GM21381 (cell line): Measurements from ENCODE around the gene SLC16A12.
"Not testable (repeated sequence)": the region's sequence is repeated elsewhere in the genome, so short reads cannot be mapped to it uniquely, and the experiment has no call there.

ENCODE experiments used
- ATAC-seq: cut with Tn5 transposase; IDR thresholded peaks from one replicate; pipeline ENCODE4 v1.9.1; 2021; ENCODE audit warnings: mild to moderate bottlenecking, moderate library complexity; ENCODE audit not compliant: unreplicated experiment

The SLC16A12 gene

GRCh38 chr10:89474452-89474851 lies 60.9 kb downstream of the SLC16A12 start:
- ATAC-seq: no peak

- no peak for ATAC-seq
These were observed 64.1 kb downstream of the SLC16A12 start for GRCh38 chr10:89471110-89471809.

- no peak for ATAC-seq
These were observed 64.8 kb downstream of the SLC16A12 start for GRCh38 chr10:89470628-89471027.

DNA sequence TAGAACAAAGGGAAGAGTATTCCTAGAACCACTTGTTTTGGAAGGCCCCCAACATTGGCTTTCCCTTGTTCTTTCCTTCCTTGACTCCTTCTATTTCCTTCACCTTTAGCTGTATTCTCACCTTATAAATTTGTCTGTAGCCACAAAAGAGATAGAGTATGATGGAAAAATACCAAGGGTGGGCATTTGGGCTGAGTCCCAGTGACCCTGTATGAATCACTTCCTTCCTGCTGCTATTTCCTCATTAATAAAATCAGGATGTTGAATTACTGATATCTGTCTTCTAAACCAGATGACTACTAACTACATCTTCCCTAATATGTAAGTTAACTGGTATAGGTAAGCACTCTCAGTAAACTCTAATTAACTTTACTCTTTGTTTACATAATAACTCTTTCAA lies 65.9 kb downstream of the SLC16A12 start:
- ATAC-seq: no peak

GRCh38 chr10:89468191-89468965 lies 67.0 kb downstream of the SLC16A12 start:
- ATAC-seq: no peak

GRCh38 chr10:89466599-89467035 lies 68.8 kb downstream of the SLC16A12 start:
- no peak for ATAC-seq

GRCh38 chr10:89465196-89465595 lies 70.2 kb downstream of the SLC16A12 start:
- no peak for ATAC-seq

DNA sequence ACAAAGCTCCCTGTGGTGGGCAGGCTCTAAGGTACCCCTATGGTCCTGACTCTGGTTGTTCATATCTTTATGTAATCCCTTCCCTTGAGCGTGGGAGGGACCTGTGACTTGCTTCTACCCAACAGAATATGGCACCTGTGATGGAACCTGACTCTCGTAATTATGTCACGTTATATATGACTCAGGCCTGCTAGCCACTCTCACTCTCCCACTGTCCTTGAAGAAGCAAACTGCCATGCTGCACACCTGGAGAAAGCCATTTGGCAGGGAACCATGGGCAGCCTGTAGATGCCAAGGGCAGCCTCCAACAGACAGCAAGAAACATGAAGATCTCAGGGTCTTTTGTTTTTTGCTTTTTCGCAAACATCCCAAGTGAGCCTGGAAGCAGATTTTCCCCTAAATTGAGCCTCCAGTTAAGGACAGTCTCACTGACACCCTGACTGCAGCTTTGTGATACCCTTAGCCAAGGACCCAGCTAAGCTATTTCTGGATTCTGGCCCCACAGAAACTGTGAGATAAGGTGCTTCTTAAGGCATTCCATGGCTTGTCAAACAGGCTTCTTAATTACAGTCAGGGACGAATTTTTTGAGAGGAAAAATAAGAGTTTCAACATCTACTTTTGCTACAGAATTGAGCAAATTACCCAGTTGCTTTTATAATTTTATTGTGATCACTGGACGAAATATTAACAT lies 71.4 kb downstream of the SLC16A12 start:
- ATAC-seq: no peak

DNA sequence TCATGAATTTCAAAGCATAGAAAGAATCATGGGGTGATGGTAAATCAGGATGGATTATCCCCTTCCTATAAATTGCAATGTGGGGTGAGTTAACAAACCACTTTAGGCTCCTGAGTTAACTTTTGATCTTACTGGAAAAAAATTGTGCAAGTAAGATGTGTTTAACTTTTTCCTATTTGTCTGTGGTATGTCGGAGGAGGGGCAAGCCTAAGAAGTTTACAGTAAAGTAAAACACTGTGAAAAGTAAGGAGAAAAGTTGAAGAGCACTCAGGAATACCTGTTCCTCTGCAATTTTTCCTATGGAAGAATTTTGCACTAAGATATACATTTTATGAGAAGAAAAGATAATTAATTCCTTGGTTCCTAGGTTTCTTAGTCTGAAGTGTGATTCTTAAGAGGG lies 76.6 kb downstream of the SLC16A12 start:
- ATAC-seq: no peak

GRCh38 chr10:89458291-89458690 lies 77.1 kb downstream of the SLC16A12 start:
- no peak for ATAC-seq

GRCh38 chr10:89454561-89455347 lies 80.6 kb downstream of the SLC16A12 start:
- no peak for ATAC-seq

DNA sequence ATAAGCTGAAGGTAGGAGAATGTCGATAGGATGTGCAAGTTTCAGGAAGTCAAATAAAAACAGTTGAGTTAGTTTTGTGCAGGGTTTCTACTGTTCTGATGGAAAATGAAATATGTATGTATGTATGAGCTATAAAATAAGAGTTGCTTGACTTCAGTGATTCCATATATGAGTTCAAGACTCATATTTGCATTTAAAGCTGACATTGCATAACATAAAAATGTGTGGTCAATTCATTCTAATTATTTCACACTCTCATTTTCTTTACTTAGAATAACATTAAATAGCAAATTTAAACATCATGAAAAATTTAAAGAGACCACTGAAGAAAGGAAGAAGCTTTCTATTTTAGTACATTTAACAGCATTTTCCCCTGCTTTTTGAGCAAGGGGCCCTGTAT lies 83.2 kb downstream of the SLC16A12 start:
- ATAC-seq: no peak

- ATAC-seq: no peak
These were observed 84.5 kb downstream of the SLC16A12 start for GRCh38 chr10:89450901-89451300.

DNA sequence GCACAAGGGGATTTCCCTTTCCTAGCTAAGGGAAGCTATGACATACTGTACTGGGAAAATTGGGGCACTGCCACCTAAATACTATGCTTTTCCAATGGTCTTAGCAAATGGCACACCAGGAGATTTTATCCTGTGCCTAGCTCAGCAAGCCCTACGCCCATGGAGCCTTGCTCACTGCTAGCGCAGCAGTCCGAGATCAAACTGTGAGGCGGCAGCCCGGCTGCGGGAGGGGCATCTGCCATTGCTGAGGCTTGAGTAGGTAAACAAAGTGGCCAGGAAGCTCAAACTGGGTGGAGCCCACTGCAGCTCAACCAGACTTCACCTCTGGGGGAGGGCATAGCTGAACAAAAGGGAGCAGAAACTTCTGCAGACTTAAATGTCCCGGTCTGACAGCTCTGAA lies 90.6 kb downstream of the SLC16A12 start:
- ATAC-seq: not testable (repeated sequence)

GRCh38 chr10:89442289-89442688 lies 93.1 kb downstream of the SLC16A12 start:
- no peak for ATAC-seq

DNA sequence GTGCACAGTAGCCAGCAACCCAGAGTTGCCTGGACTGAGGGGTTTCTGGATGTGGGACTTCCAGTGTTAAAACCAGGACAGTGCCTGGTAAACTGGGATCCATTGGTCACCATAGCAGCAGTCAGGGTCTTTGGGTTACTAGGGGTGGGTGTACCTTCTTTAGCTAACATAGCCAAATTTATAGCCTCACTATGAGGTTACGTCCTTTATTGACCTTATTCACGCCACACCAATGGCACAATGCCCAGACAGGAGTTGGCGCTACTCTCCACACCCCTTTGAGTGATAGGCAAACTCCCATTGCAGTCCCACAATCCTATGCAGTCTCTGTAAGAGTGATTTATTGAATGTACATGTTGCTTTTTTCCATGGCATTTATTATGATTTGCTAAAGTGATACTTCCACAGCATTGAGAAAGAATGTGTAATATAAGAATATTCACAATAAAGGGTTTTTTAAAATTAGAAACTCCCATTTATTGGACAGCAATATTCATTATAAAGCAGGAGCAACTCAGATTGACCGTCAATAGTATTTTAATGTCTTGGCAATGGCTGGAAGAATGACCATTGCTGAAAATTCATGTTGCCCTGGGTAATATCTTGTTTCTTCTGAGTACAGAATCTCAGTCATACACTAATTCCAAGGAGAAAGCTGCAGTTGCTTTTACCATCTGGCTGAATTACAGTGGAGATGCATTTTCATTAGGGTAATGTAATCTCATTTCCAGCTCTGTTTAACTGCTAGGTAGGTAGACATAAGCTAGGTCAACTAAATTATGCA lies 95.0 kb downstream of the SLC16A12 start:
- ATAC-seq: no peak

DNA sequence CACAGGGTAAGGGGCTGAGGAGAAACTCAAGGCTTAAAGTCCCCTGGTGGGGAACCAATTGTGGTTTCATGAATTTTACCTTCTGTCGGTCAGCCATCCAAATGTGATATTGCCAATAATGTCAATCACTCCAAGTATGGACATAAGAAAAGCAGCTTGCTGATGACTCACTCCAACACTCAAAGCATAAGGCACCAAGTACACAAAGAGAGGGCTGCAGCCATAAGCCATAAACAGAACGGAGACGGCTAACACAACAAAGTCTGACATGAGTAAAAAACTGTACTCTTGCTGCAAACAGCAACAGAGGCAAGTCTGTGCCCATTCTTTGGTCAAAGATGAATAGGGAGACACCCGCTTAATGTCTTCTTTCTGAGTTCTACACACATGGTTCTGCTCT lies 96.9 kb downstream of the SLC16A12 start:
- ATAC-seq: no peak

- no peak for ATAC-seq
These were observed 103.4 kb downstream of the SLC16A12 start for GRCh38 chr10:89431977-89432376.

DNA sequence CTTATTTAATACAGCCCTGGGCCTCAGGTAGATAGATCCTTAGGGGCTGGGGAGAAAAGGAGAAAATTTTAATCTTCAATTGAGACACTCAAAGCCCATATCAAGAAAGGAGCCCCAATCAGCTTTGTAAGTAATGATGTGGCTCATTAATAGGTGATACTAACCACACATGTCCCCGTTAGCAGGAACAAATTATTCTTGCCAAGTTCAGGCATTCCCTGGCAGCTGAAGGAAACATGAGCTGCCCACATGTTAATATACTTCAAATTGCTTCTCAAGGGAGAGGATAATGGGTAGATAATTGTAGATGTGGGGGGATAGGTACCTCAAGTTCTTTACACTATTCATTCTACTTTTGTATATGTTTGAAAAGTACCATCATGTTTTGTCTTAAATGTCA lies 106.5 kb downstream of the SLC16A12 start:
- no peak for ATAC-seq

GRCh38 chr10:89427629-89428028 lies 107.8 kb downstream of the SLC16A12 start:
- no peak for ATAC-seq
